Nephron (organoid): ENCODE data around the gene L3MBTL3.
A peak's percentile ranks its signal among the peaks of the same experiment; 100 is the strongest.

Source experiments
- H3K27ac Mint-ChIP-seq, 3 experiments: 2 replicates each; pipeline ENCODE4 v1.8.0; 2020; ENCODE audit warnings: mixed read lengths in 3 of 3, mild to moderate bottlenecking in 2 of 3, moderate library complexity in 1 of 3
- H3K27me3 Mint-ChIP-seq: 2 replicates; pipeline ENCODE4 v1.8.0; 2021; ENCODE audit warnings: low read depth, mild to moderate bottlenecking, moderate library complexity, mixed read lengths
- H3K36me3 Mint-ChIP-seq: 2 replicates; pipeline ENCODE4 v1.8.0; 2020; ENCODE audit warnings: low read depth, mixed read lengths
- H3K4me1 Mint-ChIP-seq: 2 replicates; pipeline ENCODE4 v1.8.0; 2020; ENCODE audit warnings: mixed read lengths
- H3K4me3 Mint-ChIP-seq, 3 experiments: 2 replicates each; pipeline ENCODE4 v1.8.0; 2020; ENCODE audit warnings: mild to moderate bottlenecking in 3 of 3, mixed read lengths in 3 of 3, moderate library complexity in 2 of 3
- H3K9me3 Mint-ChIP-seq: 2 replicates; pipeline ENCODE4 v1.8.0; 2020; ENCODE audit warnings: mixed read lengths
- TF ChIP-seq, protein P1 (sequence below), 3 experiments: fragments of 200-600 bp; sonication (generic); IDR thresholded peaks; one replicate each; pipeline ENCODE4 v1.5.0; 2021; ENCODE audit warnings: antibody characterized with exemption in 3 of 3; ENCODE audit not compliant: unreplicated experiment in 3 of 3

Gene L3MBTL3

DNA sequence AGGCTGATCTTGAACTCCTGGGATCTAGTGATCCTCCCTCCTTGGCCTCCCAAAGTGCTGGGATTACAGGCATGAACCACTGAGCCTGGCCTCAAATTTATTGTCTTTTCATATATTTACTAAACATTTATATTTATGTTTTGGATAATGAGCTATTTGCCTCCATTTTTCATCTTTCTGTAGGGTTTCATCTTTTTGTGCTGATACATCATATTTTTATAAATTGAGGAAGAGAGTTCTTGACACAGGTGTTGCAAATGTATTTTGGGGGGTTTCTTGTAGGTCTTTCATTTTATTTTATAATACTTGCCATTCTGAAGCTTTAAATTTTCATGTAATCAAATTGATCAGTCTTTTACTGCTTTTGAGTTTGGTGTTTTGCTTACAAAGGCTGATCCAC, 72.4 kb downstream of the L3MBTL3 start:
- Mint-ChIP-seq H3K4me3 (no peak overlapping the region), H3K27ac (no peak overlapping the region), H3K27me3 (no peaks in the 10 kb centered on the region), H3K36me3 (peaks cover 57% of the 10 kb centered on the region), H3K4me1 (no peaks in the 10 kb centered on the region), H3K9me3 (no peaks in the 10 kb centered on the region)
- TF ChIP-seq, protein P1, sequence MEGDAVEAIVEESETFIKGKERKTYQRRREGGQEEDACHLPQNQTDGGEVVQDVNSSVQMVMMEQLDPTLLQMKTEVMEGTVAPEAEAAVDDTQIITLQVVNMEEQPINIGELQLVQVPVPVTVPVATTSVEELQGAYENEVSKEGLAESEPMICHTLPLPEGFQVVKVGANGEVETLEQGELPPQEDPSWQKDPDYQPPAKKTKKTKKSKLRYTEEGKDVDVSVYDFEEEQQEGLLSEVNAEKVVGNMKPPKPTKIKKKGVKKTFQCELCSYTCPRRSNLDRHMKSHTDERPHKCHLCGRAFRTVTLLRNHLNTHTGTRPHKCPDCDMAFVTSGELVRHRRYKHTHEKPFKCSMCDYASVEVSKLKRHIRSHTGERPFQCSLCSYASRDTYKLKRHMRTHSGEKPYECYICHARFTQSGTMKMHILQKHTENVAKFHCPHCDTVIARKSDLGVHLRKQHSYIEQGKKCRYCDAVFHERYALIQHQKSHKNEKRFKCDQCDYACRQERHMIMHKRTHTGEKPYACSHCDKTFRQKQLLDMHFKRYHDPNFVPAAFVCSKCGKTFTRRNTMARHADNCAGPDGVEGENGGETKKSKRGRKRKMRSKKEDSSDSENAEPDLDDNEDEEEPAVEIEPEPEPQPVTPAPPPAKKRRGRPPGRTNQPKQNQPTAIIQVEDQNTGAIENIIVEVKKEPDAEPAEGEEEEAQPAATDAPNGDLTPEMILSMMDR (IDR thresholded peaks at IDR 0.05; ENCODE audit: unreplicated experiment in 3 of 3) = no peak

DNA sequence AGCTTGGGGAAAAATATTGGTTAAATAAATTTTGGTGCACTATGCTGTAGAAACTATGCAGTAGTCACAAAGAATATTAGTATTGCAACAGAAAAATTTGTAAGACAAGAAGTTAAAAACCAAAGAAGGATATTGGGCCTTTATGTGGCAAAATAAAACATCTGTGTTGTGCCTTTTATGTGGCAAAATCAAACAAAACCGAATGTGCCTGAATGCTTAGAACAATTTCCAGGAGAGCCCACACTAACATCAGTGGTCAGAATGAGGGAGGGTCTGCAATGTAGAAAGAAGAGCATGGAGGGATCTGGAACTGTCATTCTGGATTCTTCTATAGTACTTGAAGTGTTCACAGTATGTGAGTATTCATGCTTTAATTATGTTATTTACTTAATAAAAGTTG, 75.2 kb downstream of the L3MBTL3 start:
- Mint-ChIP-seq H3K9me3 (no peaks in the 10 kb centered on the region), H3K4me3 (no peak overlapping the region), H3K27me3 (no peaks in the 10 kb centered on the region), H3K4me1 (no peaks in the 10 kb centered on the region), H3K27ac (no peak overlapping the region), H3K36me3 (peaks cover 71% of the 10 kb centered on the region)
- TF ChIP-seq, protein P1 (IDR thresholded peaks at IDR 0.05; ENCODE audit: unreplicated experiment in 3 of 3) = no peak

DNA sequence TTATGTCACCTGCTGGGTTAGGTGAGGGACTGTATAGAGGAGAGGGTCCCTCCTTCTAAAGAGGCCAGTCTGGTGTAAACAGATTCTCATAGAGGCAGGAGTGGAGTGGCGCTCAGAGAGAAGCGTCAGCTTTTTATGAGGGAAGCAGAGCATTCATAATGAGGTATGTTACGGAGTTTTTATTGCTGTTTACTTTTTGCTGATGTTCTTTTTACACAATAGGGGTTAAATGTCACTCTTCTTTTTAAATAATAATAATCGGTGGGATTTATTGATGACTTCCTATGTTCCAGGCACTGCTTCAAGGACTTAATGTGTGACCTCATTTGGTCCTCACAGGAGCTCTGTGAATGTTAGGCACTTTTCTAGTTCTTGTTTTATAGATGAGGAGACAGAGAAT, 79.9 kb downstream of the L3MBTL3 start:
- no peaks in the 10 kb centered on the region for H3K4me1 Mint-ChIP-seq
- no peaks in the 10 kb centered on the region for H3K27me3 Mint-ChIP-seq
- peaks cover 3% of the 10 kb centered on the region for H3K9me3 Mint-ChIP-seq
- peaks cover 64% of the 10 kb centered on the region for H3K36me3 Mint-ChIP-seq
- TF ChIP-seq, protein P1 (IDR thresholded peaks at IDR 0.05; ENCODE audit: unreplicated experiment in 3 of 3) = no peak
- no peak overlapping the region for H3K4me3 Mint-ChIP-seq
- H3K27ac Mint-ChIP-seq = no peak overlapping the region

DNA sequence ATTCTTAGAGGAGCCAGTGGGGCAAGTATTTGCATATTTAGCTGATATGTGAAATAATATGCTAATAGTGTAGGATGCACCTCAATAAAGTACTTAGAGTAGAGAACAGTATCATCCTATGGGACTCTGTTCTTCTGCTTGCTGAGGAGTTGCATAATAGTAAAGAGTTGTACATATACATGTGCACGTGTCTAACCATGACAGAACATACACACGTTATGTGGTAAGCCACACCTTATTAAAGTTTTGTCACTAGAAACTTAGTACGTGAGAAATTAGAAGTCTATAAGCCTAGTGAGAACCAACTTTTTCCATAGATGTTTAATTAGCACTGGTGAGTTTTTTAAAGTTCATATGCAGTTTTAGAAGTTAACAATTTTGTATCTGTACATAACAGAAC, 80.7 kb downstream of the L3MBTL3 start:
- H3K4me1 Mint-ChIP-seq = no peaks in the 10 kb centered on the region
- H3K4me3 Mint-ChIP-seq = no peak overlapping the region
- peaks cover 58% of the 10 kb centered on the region for H3K36me3 Mint-ChIP-seq
- peaks cover 3% of the 10 kb centered on the region for H3K9me3 Mint-ChIP-seq
- TF ChIP-seq, protein P1 (IDR thresholded peaks at IDR 0.05; ENCODE audit: unreplicated experiment in 3 of 3) = no peak
- no peak overlapping the region for H3K27ac Mint-ChIP-seq
- no peaks in the 10 kb centered on the region for H3K27me3 Mint-ChIP-seq

DNA sequence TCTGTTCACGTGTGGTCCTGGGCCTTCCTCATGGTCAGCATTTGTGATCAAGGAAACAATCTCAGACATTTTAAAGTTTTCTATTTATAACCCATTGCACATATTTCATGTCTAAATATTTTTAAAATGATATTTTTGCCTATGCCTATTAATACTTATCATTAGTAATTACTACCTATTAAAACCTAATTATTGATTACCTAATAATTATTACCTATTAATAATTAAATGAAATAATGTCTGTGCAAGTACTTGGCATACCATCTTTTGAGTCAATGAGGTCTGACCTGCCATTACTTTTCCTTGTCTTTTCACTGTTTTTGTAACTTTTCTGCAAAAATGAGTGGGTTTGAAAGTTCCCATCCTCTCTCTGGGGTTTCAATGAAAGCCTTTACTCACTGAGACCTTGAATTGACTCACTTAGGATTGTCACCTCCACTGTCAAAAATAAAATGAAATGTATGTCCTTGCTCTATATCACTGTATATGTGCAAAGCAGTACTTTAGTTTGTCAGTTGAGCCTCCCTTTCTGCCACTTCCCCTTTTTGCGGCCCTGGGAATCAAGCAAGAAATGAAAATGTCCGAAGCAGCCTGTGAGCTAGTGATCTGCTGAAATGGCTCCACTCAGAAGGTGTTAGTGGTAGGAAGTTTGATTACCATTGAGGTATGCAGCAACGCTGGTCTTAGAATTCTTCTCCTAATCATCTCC, 87.8 kb downstream of the L3MBTL3 start:
- TF ChIP-seq, protein P1 (IDR thresholded peaks at IDR 0.05; ENCODE audit: unreplicated experiment in 3 of 3) = no peak
- Mint-ChIP-seq H3K9me3 (peaks cover 14% of the 10 kb centered on the region), H3K27ac (no peak overlapping the region), H3K36me3 (peaks cover 63% of the 10 kb centered on the region), H3K27me3 (no peaks in the 10 kb centered on the region), H3K4me1 (peaks cover 5% of the 10 kb centered on the region), H3K4me3 (no peak overlapping the region)

DNA sequence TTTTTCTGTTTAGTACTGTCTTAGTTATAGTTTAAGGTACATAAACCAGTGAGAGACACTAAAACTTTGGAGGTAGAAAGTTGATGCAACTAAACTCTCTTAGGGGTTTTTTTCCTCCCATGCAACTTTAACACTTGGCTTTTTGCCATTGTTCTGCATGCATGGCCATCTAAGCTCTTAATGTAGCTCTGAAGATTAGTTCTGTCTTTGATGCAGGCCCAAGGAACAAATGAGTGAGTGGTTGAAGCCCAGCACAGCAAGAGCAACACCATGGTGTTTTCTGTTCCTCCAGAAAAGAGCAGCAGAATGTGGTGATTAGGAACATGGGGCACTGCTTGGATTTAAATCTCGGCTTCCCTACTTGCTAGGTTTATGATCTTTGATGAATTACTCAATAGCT, 89.3 kb downstream of the L3MBTL3 start:
- Mint-ChIP-seq H3K4me3 (no peak overlapping the region), H3K27ac (peak overlapping the region in 2 of 3 experiments; percentile 39 to 60), H3K36me3 (peaks cover 54% of the 10 kb centered on the region), H3K9me3 (peaks cover 11% of the 10 kb centered on the region), H3K27me3 (no peaks in the 10 kb centered on the region), H3K4me1 (peaks cover 5% of the 10 kb centered on the region)
- TF ChIP-seq, protein P1 (IDR thresholded peaks at IDR 0.05; ENCODE audit: unreplicated experiment in 3 of 3) = no peak
